ENCODE results near the gene KIAA2012.

The KIAA2012 gene

GRCh38 chr2:202072737-202073401 is at the start of gene KIAA2012:
TSS of gene KIAA2012 (plus strand) at chr2:202073255. CDS start at chr2:202073628, 373 bp downstream.
- peak; percentile 20 for DNase-seq

- no peak for DNase-seq
Observed at GRCh38 chr2:202023904-202024266, 49.2 kb upstream of the KIAA2012 start.

- DNase-seq = no peak
Observed at GRCh38 chr2:202024871-202025270, 48.2 kb upstream of the KIAA2012 start.

GRCh38 chr2:202025816-202026215 is 47.2 kb upstream of the KIAA2012 start:
- DNase-seq = no peak

GRCh38 chr2:202026507-202026906 is 46.5 kb upstream of the KIAA2012 start:
- DNase-seq = no peak

DNA sequence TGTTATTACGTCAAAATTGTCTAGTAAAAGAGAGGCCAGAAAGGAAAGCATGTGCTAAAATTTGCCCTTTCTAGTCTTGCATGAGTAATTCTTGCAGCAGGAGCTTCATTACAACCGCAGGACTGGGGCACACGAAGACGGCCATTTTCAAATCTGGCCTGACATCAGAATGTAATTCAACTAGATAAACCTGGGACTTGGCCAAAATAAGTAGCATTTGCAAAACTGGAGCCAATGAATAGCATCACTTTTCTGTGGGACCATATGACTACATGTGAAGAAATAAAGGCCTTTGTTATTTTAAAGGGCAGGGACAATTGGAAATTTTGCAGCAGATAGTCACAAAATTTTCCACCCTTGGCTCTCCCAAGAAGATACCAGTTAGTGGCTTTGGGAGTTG is 42.4 kb upstream of the KIAA2012 start:
- DNase-seq = no peak

DNA sequence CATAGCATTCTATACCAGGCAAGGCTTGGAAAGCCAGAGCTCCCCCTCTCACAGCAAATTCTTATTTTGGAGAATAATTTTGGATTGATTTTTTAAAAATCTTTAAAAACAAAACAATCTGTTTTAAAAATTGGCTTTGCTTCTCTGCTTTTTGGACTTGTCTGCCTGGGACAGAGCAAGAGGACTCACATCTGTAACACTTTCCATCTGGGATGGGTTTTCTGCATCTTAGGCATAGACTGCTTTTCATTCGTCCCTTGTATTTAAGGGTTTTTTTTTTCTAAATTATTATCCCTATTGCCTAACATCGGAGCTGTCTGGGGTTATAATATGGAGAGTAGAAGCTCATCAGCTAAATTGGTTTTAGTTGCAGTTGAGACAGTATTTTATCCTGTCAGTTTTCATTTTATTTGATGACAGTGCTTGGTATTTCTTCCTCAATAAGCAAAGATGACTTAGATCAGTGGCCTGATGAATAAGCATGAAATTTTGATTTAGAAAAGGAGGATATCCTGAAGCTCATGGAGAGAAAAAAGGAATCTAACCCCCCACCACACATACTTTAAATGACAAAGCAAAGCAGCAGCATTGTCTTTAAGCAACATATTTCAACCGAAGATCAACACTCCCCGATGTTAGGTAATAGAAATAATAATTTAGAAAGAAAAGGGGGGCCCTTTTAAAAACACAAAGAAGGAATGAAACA is 41.7 kb upstream of the KIAA2012 start:
- DNase-seq = no peak

GRCh38 chr2:202032846-202033316 is 40.2 kb upstream of the KIAA2012 start:
- no peak for DNase-seq

- peak; percentile 78 for DNase-seq
Observed at GRCh38 chr2:202033317-202034248, 39.5 kb upstream of the KIAA2012 start, which contains the start of gene FZD7. TSS of gene FZD7 (plus strand) at chr2:202033855. CDS start at chr2:202034648, 793 bp downstream.

- DNase-seq = no peak
Observed at GRCh38 chr2:202034249-202035088, 38.6 kb upstream of the KIAA2012 start.

GRCh38 chr2:202035089-202035940 is 37.7 kb upstream of the KIAA2012 start:
- DNase-seq = no peak

DNA sequence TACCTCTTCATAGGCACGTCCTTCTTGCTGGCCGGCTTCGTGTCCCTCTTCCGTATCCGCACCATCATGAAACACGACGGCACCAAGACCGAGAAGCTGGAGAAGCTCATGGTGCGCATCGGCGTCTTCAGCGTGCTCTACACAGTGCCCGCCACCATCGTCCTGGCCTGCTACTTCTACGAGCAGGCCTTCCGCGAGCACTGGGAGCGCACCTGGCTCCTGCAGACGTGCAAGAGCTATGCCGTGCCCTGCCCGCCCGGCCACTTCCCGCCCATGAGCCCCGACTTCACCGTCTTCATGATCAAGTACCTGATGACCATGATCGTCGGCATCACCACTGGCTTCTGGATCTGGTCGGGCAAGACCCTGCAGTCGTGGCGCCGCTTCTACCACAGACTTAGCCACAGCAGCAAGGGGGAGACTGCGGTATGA is 37.1 kb upstream of the KIAA2012 start:
- DNase-seq = no peak

GRCh38 chr2:202036601-202037037 is 36.4 kb upstream of the KIAA2012 start:
- DNase-seq = no peak

DNA sequence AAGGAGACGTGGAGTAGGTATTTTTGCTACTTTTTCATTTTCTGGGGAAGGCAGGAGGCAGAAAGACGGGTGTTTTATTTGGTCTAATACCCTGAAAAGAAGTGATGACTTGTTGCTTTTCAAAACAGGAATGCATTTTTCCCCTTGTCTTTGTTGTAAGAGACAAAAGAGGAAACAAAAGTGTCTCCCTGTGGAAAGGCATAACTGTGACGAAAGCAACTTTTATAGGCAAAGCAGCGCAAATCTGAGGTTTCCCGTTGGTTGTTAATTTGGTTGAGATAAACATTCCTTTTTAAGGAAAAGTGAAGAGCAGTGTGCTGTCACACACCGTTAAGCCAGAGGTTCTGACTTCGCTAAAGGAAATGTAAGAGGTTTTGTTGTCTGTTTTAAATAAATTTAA is 36.0 kb upstream of the KIAA2012 start:
- no peak for DNase-seq

- DNase-seq = no peak
Observed at GRCh38 chr2:202038471-202039277, 34.4 kb upstream of the KIAA2012 start.

- DNase-seq = no peak
Observed at GRCh38 chr2:202039278-202040078, 33.6 kb upstream of the KIAA2012 start.

DNA sequence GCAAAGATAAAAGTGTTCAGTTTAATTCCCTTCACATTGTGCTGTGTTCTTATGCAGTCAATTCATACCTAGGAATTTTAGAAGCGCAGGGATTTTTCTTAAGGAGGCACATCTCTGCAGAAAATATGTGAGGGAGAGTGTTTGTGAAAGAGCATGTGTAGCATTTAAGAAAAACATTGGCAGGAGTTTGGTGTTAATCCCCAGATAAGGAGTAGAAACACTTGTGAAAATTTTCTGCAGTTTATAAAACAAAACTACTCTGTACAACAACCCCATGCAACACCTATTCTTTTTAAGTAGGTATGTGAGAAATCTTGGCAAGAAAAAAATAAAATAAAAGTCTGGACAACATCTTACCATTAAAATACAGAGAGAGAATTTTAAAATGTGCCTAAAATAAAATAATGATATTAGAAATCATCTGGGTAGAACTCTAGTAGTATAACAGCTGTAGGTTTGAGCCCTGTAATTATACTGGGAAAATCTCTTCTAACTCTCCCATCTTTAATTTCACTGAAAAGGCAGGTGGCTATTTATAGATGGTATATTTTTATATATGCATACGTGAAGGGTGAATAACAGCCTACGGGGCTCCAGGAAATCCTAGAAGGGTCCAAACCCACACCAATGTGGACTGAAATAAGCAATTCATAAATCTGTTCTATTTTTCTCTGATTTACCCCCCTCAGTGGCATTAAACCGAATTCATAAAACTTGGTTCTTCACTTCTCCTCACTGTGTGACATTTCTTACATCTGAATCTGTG is 32.8 kb upstream of the KIAA2012 start:
- no peak for DNase-seq

- no peak for DNase-seq
Observed at GRCh38 chr2:202042444-202042843, 30.6 kb upstream of the KIAA2012 start.

DNA sequence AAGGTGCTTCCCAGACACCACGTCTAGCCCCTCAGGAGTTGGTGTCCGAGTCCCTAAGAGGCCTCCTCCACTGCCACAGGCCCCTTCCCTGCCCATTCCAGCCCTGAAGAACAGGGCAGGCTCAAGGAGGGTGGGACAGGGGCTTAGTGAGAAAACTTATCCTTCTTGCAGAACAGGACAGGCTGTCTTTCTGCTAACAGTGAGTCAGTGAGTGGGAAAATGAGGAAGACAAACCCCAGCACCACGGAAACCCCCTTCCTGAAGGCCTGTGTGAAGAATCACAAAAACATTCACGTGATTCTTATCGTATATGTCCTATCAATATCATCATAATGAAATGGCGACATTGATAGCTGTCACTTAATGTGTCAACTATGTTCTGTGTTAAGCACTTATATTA is 29.6 kb upstream of the KIAA2012 start:
- no peak for DNase-seq
